ENCODE results near the gene ADCK2.
"Not testable (repeated sequence)": the region's sequence is repeated elsewhere in the genome, so short reads cannot be mapped to it uniquely, and the experiment has no call there.

ADCK2 gene, protein sequence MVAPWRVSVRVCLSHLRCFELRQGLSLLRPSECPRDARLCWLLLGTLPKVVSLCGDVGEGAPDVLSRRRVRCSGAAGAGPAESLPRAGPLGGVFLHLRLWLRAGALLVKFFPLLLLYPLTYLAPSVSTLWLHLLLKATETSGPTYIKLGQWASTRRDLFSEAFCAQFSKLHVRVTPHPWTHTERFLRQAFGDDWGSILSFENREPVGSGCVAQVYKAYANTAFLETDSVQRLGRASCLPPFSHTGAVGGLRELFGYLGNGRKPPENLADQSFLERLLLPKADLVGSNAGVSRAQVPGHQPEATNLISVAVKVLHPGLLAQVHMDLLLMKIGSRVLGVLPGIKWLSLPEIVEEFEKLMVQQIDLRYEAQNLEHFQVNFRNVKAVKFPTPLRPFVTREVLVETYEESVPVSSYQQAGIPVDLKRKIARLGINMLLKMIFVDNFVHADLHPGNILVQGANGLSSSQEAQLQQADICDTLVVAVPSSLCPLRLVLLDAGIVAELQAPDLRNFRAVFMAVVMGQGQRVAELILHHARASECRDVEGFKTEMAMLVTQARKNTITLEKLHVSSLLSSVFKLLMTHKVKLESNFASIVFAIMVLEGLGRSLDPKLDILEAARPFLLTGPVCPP

DNA sequence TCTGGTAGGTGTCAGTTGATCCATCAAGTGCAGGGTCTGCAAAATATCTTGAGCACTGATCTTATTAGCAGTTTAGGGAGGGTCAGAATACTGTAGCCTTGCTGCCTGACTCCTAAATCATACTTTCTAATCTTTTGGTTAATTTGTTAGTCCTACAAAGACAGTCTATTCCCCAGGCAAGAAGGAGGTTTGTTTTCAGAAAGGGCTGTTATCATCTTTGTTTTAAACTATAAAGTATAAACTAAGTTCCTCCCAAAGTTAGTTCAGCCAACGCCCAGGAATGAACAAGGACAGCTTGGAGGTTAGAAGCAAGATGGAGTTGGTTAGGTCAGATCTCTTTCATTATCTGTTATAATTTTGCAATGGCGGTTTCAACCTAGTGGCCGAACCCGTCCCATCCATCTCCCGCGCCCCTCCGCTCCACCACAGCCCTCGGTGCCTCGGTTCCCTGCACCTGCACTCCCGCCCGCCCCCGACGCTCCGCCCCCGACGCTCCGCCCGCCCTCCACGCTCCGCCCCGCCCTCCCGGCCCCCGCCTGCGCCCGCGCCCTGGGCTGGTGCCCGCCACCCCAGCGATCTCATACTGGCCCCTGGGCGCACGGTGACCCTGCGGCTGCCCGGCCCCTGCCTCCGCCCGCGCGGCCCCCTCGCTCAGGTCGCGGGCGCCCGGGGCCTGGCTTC, at the start of gene ADCK2:
TSS of gene ADCK2 (plus strand) at position 564 of the 681 bp plus-strand sequence. CDS start 386 bp downstream, outside the sequence.
- peak within 1 kb of the TSS; percentile 85 for H3K4me3 Mint-ChIP-seq

DNA sequence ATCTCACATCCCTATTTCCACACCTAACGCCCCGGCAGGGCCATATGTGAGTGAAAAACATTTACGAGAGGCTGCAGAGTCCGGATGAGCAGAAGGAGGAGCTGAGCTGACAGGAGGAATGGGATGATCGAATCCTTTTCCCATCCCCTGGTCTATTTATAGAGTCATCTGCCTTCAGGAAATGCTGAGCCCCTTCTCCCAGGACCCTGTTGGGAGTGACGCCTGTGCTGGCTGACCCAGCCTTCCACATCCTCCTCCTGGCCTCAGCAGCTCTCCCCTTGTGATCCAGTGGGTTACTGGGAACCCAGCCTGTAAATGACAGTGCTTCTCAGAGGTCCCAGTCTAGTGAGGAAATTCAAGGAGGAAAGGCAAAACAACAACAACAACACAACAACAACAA, 48.8 kb upstream of the ADCK2 start:
- DNase-seq = no peak
- Mint-ChIP-seq H3K27me3 (no peaks in the 10 kb centered on the region), H3K9me3 (no peaks in the 10 kb centered on the region), H3K4me1 (ENCODE audit: low read depth) (no peaks in the 10 kb centered on the region), H3K27ac (no peak overlapping the region), H3K36me3 (ENCODE audit: low read depth) (no peaks in the 10 kb centered on the region), H3K4me3 (no peak overlapping the region)

More for the DNA sequence above, at the start of gene ADCK2:
- Mint-ChIP-seq H3K4me1 (ENCODE audit: low read depth) (peaks cover 32% of the 10 kb centered on the region), H3K27me3 (no peaks in the 10 kb centered on the region), H3K9me3 (no peaks in the 10 kb centered on the region), H3K36me3 (ENCODE audit: low read depth) (peaks cover 23% of the 10 kb centered on the region), H3K27ac (peak within 1 kb of the TSS; percentile 87)
- DNase-seq = peak; percentile 82

DNA sequence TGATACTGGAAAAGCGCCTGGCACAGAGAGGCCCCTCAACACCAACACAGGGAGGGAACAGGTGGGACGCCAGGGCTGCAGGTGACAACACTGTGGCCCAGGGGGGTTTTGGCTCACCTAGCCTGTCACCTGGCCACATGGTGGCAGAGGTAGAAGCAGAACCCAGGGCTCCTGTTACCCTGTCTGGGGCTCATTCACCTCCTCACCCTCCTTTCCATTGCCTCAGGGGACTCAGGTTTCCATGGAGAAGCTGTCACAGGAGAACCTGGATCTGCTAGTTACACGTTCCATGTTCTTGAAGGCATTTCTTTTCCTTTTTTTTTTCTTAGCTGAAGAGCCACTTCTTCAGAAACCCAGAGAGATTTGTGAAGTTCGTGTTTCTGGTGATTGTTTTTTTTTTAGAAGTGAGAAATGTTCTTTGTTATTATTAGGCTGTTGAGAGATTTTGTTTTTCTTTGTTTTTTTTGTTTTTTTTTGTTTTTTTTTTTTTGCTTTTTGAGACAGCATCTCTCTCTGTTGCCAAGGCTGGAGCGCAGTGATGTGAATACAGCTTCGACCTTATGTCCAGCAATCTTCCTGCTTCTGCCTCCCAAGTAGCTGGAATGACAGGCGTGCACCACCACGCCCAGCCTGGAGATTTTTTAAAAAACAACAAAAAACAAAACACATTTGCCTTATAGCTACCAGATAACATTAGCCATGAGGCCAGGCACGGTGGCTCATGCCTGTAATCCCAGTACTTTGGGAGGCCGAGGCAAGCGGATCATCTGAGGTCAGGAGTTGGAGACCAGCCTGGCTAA, 48.2 kb upstream of the ADCK2 start:
- no peaks in the 10 kb centered on the region for H3K36me3 Mint-ChIP-seq (ENCODE audit: low read depth)
- H3K9me3 Mint-ChIP-seq = no peaks in the 10 kb centered on the region
- no peaks in the 10 kb centered on the region for H3K4me1 Mint-ChIP-seq (ENCODE audit: low read depth)
- H3K4me3 Mint-ChIP-seq = no peak overlapping the region
- no peaks in the 10 kb centered on the region for H3K27me3 Mint-ChIP-seq
- H3K27ac Mint-ChIP-seq = no peak overlapping the region
- DNase-seq = no peak

DNA sequence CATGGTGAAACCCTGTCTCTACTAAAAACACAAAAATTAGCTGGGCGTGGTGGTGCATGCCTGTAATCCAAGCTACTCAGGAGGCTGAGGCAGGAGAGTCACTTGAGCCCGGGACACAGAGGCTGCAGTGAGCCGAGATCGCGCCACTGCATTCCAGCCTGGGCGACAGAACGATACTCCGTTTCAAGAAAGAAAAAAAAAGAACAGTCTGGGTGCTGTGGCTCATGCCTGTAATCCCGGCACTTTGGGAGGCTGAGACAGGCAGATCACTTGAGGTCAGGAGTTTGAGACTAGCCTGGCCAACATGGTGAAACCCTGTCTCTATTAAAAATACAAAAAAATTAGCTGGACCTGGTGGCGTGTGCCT, 47.6 kb upstream of the ADCK2 start:
- not testable (repeated sequence) for H3K27ac Mint-ChIP-seq; H3K27me3 Mint-ChIP-seq; DNase-seq; H3K36me3 Mint-ChIP-seq (ENCODE audit: low read depth); H3K4me3 Mint-ChIP-seq; H3K4me1 Mint-ChIP-seq (ENCODE audit: low read depth); H3K9me3 Mint-ChIP-seq

DNA sequence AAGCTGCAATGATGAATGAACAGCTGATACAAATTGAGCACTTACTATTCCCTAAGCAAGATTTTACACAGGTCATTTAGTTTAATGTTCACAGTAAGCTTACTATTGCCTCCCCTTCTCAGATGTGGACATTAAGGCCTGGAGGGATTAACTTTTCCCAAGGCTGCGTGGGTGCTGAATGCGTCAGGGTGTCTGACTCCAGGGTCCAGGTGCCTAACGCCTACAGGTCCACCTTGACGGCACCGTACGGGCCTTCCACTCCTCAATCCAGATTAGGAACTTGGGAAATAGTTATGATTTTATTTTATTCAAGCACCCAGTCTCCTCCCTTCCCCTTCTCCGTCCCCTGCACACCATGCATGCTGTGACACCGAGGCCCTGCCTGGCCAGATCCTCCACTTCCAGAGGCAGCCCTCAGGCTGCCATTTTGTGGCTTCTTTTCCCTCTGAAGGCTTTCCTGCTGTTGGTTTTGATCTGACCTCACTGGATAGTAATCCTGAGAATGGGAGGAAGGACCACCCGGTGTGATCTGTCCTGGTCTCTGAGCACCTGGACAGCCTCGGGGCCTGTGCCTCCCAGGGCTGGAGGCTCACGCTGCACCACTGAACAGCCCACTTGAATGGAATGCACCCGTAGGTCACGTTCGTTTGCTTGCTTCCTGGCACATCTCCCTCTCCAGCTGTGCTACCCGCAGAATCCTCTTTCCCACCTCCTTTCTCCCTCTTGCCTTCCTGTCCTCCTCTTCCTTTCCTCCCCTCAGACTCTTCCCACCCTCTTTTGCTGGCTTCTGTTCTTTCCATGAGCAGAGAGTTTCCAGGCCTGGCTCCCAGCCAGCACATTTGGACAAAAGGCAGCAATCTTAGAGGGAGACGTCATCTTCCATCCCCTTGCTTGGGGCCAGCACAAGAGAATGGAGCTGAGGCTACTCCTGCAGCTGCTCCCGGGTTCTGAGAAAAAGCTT, 46.6 kb upstream of the ADCK2 start:
- Mint-ChIP-seq H3K9me3 (no peaks in the 10 kb centered on the region), H3K27me3 (no peaks in the 10 kb centered on the region), H3K4me1 (ENCODE audit: low read depth) (no peaks in the 10 kb centered on the region), H3K36me3 (ENCODE audit: low read depth) (no peaks in the 10 kb centered on the region), H3K4me3 (no peak overlapping the region), H3K27ac (no peak overlapping the region)
- no peak for DNase-seq

DNA sequence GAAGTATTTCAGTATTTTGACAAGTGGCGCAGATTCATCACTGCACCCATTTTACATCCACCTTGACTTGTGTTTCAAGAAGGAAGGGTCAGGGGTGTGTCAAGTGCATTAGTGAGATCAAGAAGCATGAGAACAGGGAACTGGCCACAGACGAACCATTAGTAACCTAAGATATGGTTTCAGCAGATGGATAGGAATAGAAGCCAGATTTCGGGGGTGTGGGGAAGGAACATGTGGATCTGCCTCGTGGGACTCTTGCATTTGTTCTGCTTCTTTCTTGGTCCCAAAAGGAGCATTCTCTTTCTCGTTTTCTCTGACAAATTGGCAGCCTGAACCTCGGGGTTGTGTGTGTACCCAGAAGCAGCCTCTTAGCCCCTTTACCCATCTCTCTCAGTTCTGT, 41.7 kb upstream of the ADCK2 start:
- H3K36me3 Mint-ChIP-seq (ENCODE audit: low read depth) = no peaks in the 10 kb centered on the region
- H3K9me3 Mint-ChIP-seq = no peaks in the 10 kb centered on the region
- no peaks in the 10 kb centered on the region for H3K4me1 Mint-ChIP-seq (ENCODE audit: low read depth)
- DNase-seq = no peak
- no peak overlapping the region for H3K27ac Mint-ChIP-seq
- H3K4me3 Mint-ChIP-seq = no peak overlapping the region
- H3K27me3 Mint-ChIP-seq = peaks cover 12% of the 10 kb centered on the region

DNA sequence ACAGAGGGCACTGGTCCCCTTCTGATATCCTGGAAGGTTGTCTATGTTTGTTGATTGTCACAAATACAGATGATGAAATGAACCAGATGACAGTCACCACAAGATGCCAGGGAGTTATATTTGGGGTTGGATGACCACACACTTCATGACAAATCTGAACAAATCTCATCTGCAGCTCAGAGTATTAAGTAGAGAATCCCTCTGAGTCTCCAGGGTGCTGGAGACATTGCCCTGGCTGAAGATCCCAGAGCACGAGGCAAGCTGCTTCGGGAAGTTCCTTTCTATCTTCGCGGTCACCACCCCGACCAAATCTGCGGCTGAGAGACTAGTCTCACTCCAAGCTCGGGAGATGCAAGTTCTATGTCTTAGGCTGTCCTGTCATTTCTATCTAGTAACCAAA, 41.1 kb upstream of the ADCK2 start:
- Mint-ChIP-seq H3K9me3 (no peaks in the 10 kb centered on the region), H3K4me3 (no peak overlapping the region), H3K27ac (no peak overlapping the region), H3K4me1 (ENCODE audit: low read depth) (no peaks in the 10 kb centered on the region), H3K36me3 (ENCODE audit: low read depth) (no peaks in the 10 kb centered on the region), H3K27me3 (peaks cover 16% of the 10 kb centered on the region)
- no peak for DNase-seq

DNA sequence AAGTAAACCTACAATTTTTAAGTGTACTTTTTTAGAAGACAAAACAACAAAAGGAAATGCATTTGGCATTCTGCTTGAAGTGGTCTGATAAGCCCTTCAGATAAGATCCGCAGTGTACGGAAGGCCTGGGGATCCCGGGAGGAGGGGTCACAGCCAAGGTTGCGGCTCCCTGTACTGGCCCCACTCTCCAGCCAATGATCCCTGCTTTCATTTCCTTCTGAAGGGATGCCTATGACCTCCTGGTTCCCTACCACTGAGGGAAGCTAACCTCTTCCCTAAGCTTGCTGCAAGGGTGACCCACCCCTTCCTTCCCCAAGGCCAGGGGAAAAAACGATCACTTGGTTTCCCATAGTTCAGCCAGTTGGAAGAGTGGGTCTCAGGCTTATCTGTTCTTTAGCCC, 37.4 kb upstream of the ADCK2 start:
- no peak for DNase-seq
- H3K36me3 Mint-ChIP-seq (ENCODE audit: low read depth) = no peaks in the 10 kb centered on the region
- H3K4me3 Mint-ChIP-seq = no peak overlapping the region
- H3K9me3 Mint-ChIP-seq = no peaks in the 10 kb centered on the region
- H3K27me3 Mint-ChIP-seq = peaks cover 51% of the 10 kb centered on the region
- peaks cover 10% of the 10 kb centered on the region for H3K4me1 Mint-ChIP-seq (ENCODE audit: low read depth)
- no peak overlapping the region for H3K27ac Mint-ChIP-seq

DNA sequence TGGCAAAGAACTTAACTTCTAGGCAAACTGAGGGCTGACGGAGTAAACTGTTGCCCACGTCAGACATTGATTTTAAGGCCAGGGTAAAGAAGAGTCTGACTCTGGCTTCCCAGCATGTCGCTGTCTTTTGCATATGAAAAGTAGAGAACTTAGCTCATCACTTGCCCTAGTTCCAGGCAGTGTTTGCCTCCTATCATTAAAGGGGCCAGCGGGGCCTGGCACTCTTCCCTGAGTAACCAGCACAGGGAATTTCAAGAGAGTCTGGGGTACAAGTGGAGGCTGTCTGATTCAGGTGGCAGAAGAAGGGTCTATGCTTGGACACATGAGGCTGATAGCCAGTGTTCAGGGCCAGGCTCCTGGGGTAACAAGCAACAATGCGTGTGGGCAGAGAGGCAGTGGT, 36.9 kb upstream of the ADCK2 start:
- peaks cover 10% of the 10 kb centered on the region for H3K4me1 Mint-ChIP-seq (ENCODE audit: low read depth)
- no peak overlapping the region for H3K27ac Mint-ChIP-seq
- no peak overlapping the region for H3K4me3 Mint-ChIP-seq
- no peaks in the 10 kb centered on the region for H3K9me3 Mint-ChIP-seq
- no peak for DNase-seq
- no peaks in the 10 kb centered on the region for H3K36me3 Mint-ChIP-seq (ENCODE audit: low read depth)
- peaks cover 52% of the 10 kb centered on the region for H3K27me3 Mint-ChIP-seq

DNA sequence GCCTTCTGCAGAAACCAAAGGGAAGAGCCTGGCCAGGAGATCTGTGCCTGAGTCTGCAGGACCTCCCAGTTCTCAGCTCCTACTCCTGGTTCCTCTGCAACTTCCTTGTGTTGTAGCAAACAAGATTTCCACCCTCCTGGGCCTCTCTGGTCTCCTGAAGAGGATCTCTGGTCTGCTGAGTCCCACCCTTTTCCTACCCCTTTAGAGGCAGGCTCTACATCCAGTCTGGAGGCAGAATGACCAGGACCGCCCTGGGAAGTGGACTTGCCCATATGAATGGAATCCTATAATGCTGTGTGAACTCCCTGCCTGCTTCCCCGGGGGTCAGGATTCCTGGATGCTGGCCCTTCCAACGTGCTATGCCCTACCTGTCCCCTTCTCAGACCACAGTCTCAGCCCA, 35.3 kb upstream of the ADCK2 start:
- H3K36me3 Mint-ChIP-seq (ENCODE audit: low read depth) = no peaks in the 10 kb centered on the region
- H3K9me3 Mint-ChIP-seq = no peaks in the 10 kb centered on the region
- peaks cover 68% of the 10 kb centered on the region for H3K27me3 Mint-ChIP-seq
- DNase-seq = no peak
- no peak overlapping the region for H3K4me3 Mint-ChIP-seq
- H3K4me1 Mint-ChIP-seq (ENCODE audit: low read depth) = peaks cover 18% of the 10 kb centered on the region
- no peak overlapping the region for H3K27ac Mint-ChIP-seq

DNA sequence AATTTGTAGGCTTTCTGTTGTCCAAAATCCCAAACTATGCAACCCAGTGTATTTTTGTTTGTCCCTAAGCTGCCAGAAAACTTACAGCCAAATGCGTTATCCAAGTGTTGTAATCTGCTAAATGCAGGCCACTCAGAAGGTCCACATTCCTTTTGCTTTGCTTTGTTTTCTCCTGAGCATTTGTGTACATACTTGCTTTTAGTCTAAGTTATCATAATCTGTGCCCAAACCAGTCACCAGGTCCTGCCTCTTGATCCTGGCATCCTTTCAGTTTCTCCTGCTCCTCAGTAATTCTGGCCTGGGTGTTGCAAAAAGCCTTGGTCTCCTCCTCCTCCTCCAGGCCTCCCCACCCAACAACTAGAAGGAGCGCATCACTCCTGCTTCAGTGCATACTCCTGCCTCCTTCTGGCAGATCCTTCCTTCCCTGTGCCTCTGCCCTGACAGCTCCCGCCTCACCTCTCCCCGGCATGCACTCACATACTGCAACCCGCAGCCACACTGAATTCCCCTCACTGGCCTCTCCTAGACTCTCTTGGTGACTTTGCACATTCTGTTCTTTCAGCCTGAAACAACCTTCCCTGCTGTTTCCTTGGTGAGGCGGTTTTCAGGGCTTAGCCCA, 34.5 kb upstream of the ADCK2 start:
- H3K27ac Mint-ChIP-seq = no peak overlapping the region
- peaks cover 72% of the 10 kb centered on the region for H3K27me3 Mint-ChIP-seq
- H3K4me3 Mint-ChIP-seq = no peak overlapping the region
- H3K4me1 Mint-ChIP-seq (ENCODE audit: low read depth) = peaks cover 18% of the 10 kb centered on the region
- H3K36me3 Mint-ChIP-seq (ENCODE audit: low read depth) = no peaks in the 10 kb centered on the region
- DNase-seq = no peak
- no peaks in the 10 kb centered on the region for H3K9me3 Mint-ChIP-seq

DNA sequence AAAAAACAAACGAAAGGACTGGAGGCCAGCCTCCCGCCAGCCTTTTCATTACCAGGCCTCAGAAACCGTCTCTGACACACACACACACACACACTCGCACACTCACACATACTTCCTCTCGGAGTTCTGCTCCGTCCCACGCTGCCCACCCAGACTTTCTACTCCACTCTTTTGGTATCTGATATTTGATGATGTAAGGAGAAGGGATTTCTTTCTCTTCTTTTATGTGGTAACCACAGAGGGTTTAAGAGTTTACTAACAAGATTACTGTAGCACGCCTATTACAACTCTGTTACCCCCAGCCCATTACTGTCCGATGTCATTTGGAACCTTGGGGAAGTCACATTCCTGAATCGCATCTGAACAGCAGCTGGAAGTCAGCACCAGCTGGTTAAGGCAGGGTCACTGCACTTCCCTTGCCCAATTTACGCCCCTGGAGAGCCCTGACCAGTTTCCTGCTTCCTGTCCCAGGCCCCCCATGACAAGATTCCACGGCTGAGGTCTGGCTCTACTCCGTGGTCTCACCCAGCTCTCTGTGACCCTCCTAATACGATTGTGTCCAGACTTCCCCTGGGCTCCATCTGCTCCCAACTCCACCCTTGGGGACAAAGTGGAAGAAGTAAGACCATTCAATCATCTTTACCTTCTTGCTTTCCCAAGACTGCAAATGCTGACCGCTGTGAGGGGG, 33.2 kb upstream of the ADCK2 start:
- peak; percentile 37 for DNase-seq
- Mint-ChIP-seq H3K4me1 (ENCODE audit: low read depth) (peaks cover 18% of the 10 kb centered on the region), H3K27ac (no peak overlapping the region), H3K9me3 (no peaks in the 10 kb centered on the region), H3K27me3 (peaks cover 76% of the 10 kb centered on the region), H3K4me3 (peak overlapping the region; percentile 81), H3K36me3 (ENCODE audit: low read depth) (no peaks in the 10 kb centered on the region)
